ENCODE data around the gene SUV39H1.

DNA sequence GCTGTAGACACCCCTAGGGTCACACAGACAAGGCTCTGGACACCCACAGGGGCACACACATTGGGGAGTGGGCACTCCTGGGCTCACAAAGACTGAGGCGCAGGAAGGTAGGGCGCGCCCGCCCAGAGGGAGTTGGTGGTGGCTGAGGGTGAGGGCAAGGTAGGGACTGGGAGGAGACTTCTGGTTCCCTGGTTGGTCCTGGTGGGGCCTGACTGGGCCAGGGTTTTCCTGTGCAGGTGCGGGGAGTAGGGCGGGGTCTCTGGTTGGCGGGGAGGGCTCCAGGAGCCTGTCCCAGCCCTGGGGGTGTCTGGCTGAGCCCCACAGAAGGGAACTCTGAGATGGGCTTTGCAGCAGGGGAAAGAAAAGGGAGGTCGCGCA is 19.7 kb upstream of the SUV39H1 start:
- no peak for TF ChIP-seq ISL1 (CRISPR knock-in tag; IDR thresholded peaks at IDR 0.05)
- TF ChIP-seq, protein P1, sequence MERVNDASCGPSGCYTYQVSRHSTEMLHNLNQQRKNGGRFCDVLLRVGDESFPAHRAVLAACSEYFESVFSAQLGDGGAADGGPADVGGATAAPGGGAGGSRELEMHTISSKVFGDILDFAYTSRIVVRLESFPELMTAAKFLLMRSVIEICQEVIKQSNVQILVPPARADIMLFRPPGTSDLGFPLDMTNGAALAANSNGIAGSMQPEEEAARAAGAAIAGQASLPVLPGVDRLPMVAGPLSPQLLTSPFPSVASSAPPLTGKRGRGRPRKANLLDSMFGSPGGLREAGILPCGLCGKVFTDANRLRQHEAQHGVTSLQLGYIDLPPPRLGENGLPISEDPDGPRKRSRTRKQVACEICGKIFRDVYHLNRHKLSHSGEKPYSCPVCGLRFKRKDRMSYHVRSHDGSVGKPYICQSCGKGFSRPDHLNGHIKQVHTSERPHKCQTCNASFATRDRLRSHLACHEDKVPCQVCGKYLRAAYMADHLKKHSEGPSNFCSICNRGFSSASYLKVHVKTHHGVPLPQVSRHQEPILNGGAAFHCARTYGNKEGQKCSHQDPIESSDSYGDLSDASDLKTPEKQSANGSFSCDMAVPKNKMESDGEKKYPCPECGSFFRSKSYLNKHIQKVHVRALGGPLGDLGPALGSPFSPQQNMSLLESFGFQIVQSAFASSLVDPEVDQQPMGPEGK (CRISPR knock-in tag; IDR thresholded peaks at IDR 0.05; ENCODE audit: borderline replicate concordance), result no peak
- TF ChIP-seq, protein P2, sequence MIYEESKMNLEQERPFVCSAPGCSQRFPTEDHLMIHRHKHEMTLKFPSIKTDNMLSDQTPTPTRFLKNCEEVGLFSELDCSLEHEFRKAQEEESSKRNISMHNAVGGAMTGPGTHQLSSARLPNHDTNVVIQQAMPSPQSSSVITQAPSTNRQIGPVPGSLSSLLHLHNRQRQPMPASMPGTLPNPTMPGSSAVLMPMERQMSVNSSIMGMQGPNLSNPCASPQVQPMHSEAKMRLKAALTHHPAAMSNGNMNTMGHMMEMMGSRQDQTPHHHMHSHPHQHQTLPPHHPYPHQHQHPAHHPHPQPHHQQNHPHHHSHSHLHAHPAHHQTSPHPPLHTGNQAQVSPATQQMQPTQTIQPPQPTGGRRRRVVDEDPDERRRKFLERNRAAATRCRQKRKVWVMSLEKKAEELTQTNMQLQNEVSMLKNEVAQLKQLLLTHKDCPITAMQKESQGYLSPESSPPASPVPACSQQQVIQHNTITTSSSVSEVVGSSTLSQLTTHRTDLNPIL (CRISPR knock-in tag; IDR thresholded peaks at IDR 0.05; ENCODE audit: low read depth), result no peak
- TF ChIP-seq, protein P3, sequence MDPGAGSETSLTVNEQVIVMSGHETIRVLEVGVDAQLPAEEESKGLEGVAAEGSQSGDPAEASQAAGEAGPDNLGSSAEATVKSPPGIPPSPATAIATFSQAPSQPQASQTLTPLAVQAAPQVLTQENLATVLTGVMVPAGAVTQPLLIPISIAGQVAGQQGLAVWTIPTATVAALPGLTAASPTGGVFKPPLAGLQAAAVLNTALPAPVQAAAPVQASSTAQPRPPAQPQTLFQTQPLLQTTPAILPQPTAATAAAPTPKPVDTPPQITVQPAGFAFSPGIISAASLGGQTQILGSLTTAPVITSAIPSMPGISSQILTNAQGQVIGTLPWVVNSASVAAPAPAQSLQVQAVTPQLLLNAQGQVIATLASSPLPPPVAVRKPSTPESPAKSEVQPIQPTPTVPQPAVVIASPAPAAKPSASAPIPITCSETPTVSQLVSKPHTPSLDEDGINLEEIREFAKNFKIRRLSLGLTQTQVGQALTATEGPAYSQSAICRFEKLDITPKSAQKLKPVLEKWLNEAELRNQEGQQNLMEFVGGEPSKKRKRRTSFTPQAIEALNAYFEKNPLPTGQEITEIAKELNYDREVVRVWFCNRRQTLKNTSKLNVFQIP (CRISPR knock-in tag; IDR thresholded peaks at IDR 0.05; ENCODE audit: borderline replicate concordance, low read depth), result no peak
